NCI-H2196 treated with DMSO at 0.1 percent for 48 hours (cell line): ENCODE results near the gene GPR180.

ENCODE experiments used
- DNase-seq: peaks from one replicate; lab custom pipeline; 2025; ENCODE audit not compliant: unreplicated experiment; lab: John Stamatoyannopoulos, UW

The GPR180 gene

GRCh38 chr13:94640721-94641120, 39.1 kb downstream of the GPR180 start:
- no peak for DNase-seq

- DNase-seq, result no peak
Observed at GRCh38 chr13:94641409-94641941, 39.8 kb downstream of the GPR180 start.

- DNase-seq, result no peak
Observed at GRCh38 chr13:94646904-94647303, 45.2 kb downstream of the GPR180 start.

GRCh38 chr13:94656176-94656575, 54.5 kb downstream of the GPR180 start:
- no peak for DNase-seq

GRCh38 chr13:94656766-94657165, 55.1 kb downstream of the GPR180 start:
- no peak for DNase-seq

GRCh38 chr13:94657167-94657566, 55.5 kb downstream of the GPR180 start:
- DNase-seq, result no peak

- no peak for DNase-seq
Observed at GRCh38 chr13:94658926-94659597, 57.4 kb downstream of the GPR180 start.

GRCh38 chr13:94659598-94659946, 57.9 kb downstream of the GPR180 start:
- no peak for DNase-seq

- no peak for DNase-seq
Observed at GRCh38 chr13:94660695-94661326, 59.2 kb downstream of the GPR180 start.

GRCh38 chr13:94661406-94661805, 59.7 kb downstream of the GPR180 start:
- no peak for DNase-seq

- DNase-seq, result no peak
Observed at GRCh38 chr13:94662274-94662945, 60.8 kb downstream of the GPR180 start.

- no peak for DNase-seq
Observed at GRCh38 chr13:94664889-94665288, 63.2 kb downstream of the GPR180 start.

- no peak for DNase-seq
Observed at GRCh38 chr13:94666065-94666464, 64.4 kb downstream of the GPR180 start.

- no peak for DNase-seq
Observed at GRCh38 chr13:94667190-94667589, 65.5 kb downstream of the GPR180 start.

- DNase-seq, result no peak
Observed at GRCh38 chr13:94672400-94672799, 70.7 kb downstream of the GPR180 start.

GRCh38 chr13:94673851-94674250, 72.2 kb downstream of the GPR180 start:
- no peak for DNase-seq

- no peak for DNase-seq
Observed at GRCh38 chr13:94674609-94675348, 73.1 kb downstream of the GPR180 start.

- DNase-seq, result no peak
Observed at GRCh38 chr13:94677799-94678198, 76.1 kb downstream of the GPR180 start.

GRCh38 chr13:94678845-94679244, 77.2 kb downstream of the GPR180 start:
- DNase-seq, result no peak

- no peak for DNase-seq
Observed at GRCh38 chr13:94679614-94680013, 78.0 kb downstream of the GPR180 start.

GRCh38 chr13:94682229-94682628, 80.6 kb downstream of the GPR180 start:
- no peak for DNase-seq
